Activated CD4-positive, CD25-positive, alpha-beta regulatory T cell treated with anti-CD3 and anti-CD28 coated beads, Interleukin-2, amount 50 U/mL, for 16 hours (primary cell): Measurements from ENCODE around the gene SLX4IP.

Source experiments
- DNase-seq: peaks from one replicate; pipeline ENCODE4 v3.0.0-alpha.2; 2020; ENCODE audit warnings: low read depth, low spot score

The SLX4IP gene

GRCh38 chr20:10495173-10495572 is 60.1 kb downstream of the SLX4IP start:
- DNase-seq = no peak

GRCh38 chr20:10496465-10496864 is 61.4 kb downstream of the SLX4IP start:
- DNase-seq = no peak

GRCh38 chr20:10497283-10497682 is 62.2 kb downstream of the SLX4IP start:
- no peak for DNase-seq

- DNase-seq = no peak
Measured at GRCh38 chr20:10497791-10498190, 62.7 kb downstream of the SLX4IP start.

GRCh38 chr20:10498200-10498599 is 63.1 kb downstream of the SLX4IP start:
- DNase-seq = no peak

- DNase-seq = no peak
Measured at GRCh38 chr20:10501402-10501801, 66.3 kb downstream of the SLX4IP start.

- no peak for DNase-seq
Measured at GRCh38 chr20:10502098-10502526, 67.0 kb downstream of the SLX4IP start.

- DNase-seq = no peak
Measured at GRCh38 chr20:10504608-10504993, 69.5 kb downstream of the SLX4IP start.

GRCh38 chr20:10504994-10505730 is 70.1 kb downstream of the SLX4IP start:
- no peak for DNase-seq

GRCh38 chr20:10505827-10506226 is 70.7 kb downstream of the SLX4IP start:
- DNase-seq = no peak

GRCh38 chr20:10507052-10507451 is 71.9 kb downstream of the SLX4IP start:
- no peak for DNase-seq

GRCh38 chr20:10508060-10508459 is 73.0 kb downstream of the SLX4IP start:
- no peak for DNase-seq

- DNase-seq = no peak
Measured at GRCh38 chr20:10508468-10509251, 73.6 kb downstream of the SLX4IP start.

GRCh38 chr20:10509376-10509775 is 74.3 kb downstream of the SLX4IP start:
- DNase-seq = no peak

GRCh38 chr20:10510216-10510615 is 75.1 kb downstream of the SLX4IP start:
- no peak for DNase-seq

GRCh38 chr20:10511170-10511508 is 76.0 kb downstream of the SLX4IP start:
- DNase-seq = no peak

- peak; percentile 41 for DNase-seq
Measured at GRCh38 chr20:10511509-10512251, 76.6 kb downstream of the SLX4IP start.

- DNase-seq = no peak
Measured at GRCh38 chr20:10513061-10513460, 78.0 kb downstream of the SLX4IP start.

GRCh38 chr20:10513931-10514575 is 78.9 kb downstream of the SLX4IP start:
- no peak for DNase-seq

GRCh38 chr20:10516529-10516928 is 81.4 kb downstream of the SLX4IP start:
- DNase-seq = no peak

GRCh38 chr20:10519361-10520046 is 84.4 kb downstream of the SLX4IP start:
- no peak for DNase-seq
